ENCODE results near the gene NHLRC4.

Gene NHLRC4

DNA sequence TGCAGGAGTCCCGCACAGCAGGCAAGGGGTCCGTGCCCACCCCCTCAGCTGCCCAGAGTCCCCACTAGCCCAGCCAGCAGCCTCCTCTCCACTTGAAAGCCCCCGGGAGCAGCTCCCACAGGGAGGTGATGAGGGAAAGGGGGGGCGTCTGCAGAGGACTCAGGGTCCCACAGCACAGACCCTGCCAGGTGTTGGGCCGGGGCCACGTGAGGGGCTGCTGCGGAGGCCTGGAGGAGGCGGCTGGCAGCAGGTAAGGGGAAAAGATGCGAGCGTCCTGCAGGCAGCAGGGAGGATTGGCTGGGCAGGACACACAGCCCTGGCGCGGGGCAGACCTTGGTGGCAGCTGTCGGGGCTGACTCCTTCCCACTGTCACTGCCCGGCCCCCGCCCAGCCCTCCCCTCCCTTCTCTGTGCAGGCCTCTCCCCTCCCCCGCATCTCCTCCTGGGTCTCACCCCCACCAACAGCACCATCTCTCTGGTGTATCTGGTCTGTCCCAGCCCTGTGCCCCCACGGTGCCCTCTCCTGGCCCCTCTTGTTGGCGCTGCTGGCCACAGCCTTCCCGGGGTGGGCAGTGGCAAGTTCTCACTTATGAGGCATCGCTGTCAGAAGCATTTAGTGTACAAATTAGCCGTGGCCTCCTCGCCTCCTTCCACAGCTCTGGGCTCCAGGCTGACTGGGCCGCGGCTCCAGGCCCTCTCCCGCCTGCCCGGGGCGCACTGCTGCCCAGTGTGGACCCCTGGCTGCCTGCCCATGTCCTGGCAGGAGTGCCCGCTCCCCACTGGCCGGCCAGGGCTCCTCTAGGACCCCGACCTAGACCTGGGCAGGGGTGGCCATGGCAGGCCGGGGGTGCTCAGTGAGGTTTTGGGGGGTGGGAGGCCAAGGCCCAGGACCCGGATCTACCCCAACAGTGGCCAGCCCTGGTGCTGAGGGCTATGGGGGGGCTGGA lies 11.0 kb upstream of the NHLRC4 start:
- Mint-ChIP-seq H3K4me1 (peaks cover 15% of the 10 kb centered on the region), H3K9me3 (no peaks in the 10 kb centered on the region), H3K27me3 (ENCODE audit: low read depth, poor library complexity) (peaks cover 25% of the 10 kb centered on the region), H3K36me3 (ENCODE audit: low read depth) (peaks cover 4% of the 10 kb centered on the region), H3K27ac (no peak overlapping the region), H3K4me3 (no peak overlapping the region)
- DNase-seq = peak; percentile 35
- TF ChIP-seq, protein P1, sequence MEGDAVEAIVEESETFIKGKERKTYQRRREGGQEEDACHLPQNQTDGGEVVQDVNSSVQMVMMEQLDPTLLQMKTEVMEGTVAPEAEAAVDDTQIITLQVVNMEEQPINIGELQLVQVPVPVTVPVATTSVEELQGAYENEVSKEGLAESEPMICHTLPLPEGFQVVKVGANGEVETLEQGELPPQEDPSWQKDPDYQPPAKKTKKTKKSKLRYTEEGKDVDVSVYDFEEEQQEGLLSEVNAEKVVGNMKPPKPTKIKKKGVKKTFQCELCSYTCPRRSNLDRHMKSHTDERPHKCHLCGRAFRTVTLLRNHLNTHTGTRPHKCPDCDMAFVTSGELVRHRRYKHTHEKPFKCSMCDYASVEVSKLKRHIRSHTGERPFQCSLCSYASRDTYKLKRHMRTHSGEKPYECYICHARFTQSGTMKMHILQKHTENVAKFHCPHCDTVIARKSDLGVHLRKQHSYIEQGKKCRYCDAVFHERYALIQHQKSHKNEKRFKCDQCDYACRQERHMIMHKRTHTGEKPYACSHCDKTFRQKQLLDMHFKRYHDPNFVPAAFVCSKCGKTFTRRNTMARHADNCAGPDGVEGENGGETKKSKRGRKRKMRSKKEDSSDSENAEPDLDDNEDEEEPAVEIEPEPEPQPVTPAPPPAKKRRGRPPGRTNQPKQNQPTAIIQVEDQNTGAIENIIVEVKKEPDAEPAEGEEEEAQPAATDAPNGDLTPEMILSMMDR (IDR thresholded peaks at IDR 0.05) = no peak

- TF ChIP-seq, protein P1 (IDR thresholded peaks at IDR 0.05) = no peak
- no peaks in the 10 kb centered on the region for H3K9me3 Mint-ChIP-seq
- no peak for DNase-seq
- no peak overlapping the region for H3K4me3 Mint-ChIP-seq
- peaks cover 15% of the 10 kb centered on the region for H3K4me1 Mint-ChIP-seq
- no peak overlapping the region for H3K27ac Mint-ChIP-seq
- peaks cover 4% of the 10 kb centered on the region for H3K36me3 Mint-ChIP-seq (ENCODE audit: low read depth)
- H3K27me3 Mint-ChIP-seq (ENCODE audit: low read depth, poor library complexity) = peaks cover 28% of the 10 kb centered on the region
Observed at GRCh38 chr16:556474-557173, 10.2 kb upstream of the NHLRC4 start.

- Mint-ChIP-seq H3K4me3 (no peak overlapping the region), H3K4me1 (peaks cover 20% of the 10 kb centered on the region), H3K27me3 (ENCODE audit: low read depth, poor library complexity) (peaks cover 37% of the 10 kb centered on the region), H3K36me3 (ENCODE audit: low read depth) (peaks cover 4% of the 10 kb centered on the region), H3K9me3 (no peaks in the 10 kb centered on the region), H3K27ac (no peak overlapping the region)
- no peak for DNase-seq
- TF ChIP-seq, protein P1 (IDR thresholded peaks at IDR 0.05) = no peak
Observed at GRCh38 chr16:557463-558297, 9.1 kb upstream of the NHLRC4 start.

- peak overlapping the region; percentile 62 for H3K4me3 Mint-ChIP-seq
- peaks cover 4% of the 10 kb centered on the region for H3K36me3 Mint-ChIP-seq (ENCODE audit: low read depth)
- no peaks in the 10 kb centered on the region for H3K9me3 Mint-ChIP-seq
- peaks cover 22% of the 10 kb centered on the region for H3K4me1 Mint-ChIP-seq
- peaks cover 41% of the 10 kb centered on the region for H3K27me3 Mint-ChIP-seq (ENCODE audit: low read depth, poor library complexity)
- TF ChIP-seq, protein P1 (IDR thresholded peaks at IDR 0.05) = no peak
- no peak for DNase-seq
- no peak overlapping the region for H3K27ac Mint-ChIP-seq
Observed at GRCh38 chr16:558298-559020, 8.3 kb upstream of the NHLRC4 start.

DNA sequence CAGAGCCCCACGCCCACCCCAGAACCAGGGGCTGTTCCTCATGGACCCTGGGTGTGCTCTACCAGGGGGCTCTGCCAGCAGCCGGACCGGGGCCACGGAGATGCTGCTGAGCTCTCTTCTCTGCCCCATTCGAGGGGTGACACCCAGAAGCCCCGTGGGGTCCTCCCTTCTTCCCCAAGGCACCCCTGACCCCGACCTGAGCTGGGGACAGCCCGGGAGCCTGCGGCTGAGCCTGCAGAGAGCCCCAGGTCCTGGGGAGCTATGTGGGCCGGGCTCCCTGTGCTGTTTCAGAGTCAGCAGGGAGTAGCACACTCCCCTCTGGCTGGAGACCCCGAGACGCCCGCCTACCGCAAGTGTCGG lies 7.8 kb upstream of the NHLRC4 start:
- peak overlapping the region; percentile 60 for H3K4me3 Mint-ChIP-seq
- peaks cover 4% of the 10 kb centered on the region for H3K36me3 Mint-ChIP-seq (ENCODE audit: low read depth)
- DNase-seq = no peak
- no peak overlapping the region for H3K27ac Mint-ChIP-seq
- peaks cover 41% of the 10 kb centered on the region for H3K27me3 Mint-ChIP-seq (ENCODE audit: low read depth, poor library complexity)
- H3K4me1 Mint-ChIP-seq = peaks cover 22% of the 10 kb centered on the region
- no peaks in the 10 kb centered on the region for H3K9me3 Mint-ChIP-seq
- TF ChIP-seq, protein P1 (IDR thresholded peaks at IDR 0.05) = no peak
